Vagina (tissue), 2 donors: Measurements from ENCODE around the gene DSCAML1. TPM values are rescaled to one million over a fixed set of nuclear protein-coding genes. Genes with fewer than 3 reads are reported as not detected.

Source experiments
- DNase-seq, 2 donors: peaks; one replicate each; pipeline ENCODE4 v3.0.0-alpha.2; 2017; ENCODE audit errors: extremely low spot score in 2 of 2
- H3K27ac ChIP-seq: fragments of 200-600 bp; sonication (generic); one replicate; pipeline ENCODE4 v1.5.1; 2019
- H3K27me3 ChIP-seq: fragments of 200-600 bp; sonication (generic); one replicate; pipeline ENCODE4 v1.5.1; 2019
- H3K36me3 ChIP-seq, 2 donors: fragments of 200-600 bp; sonication (generic); one replicate each; pipeline ENCODE4 v1.5.1; 2017 to 2019
- H3K4me1 ChIP-seq: fragments of 200-600 bp; sonication (generic); one replicate; pipeline ENCODE4 v1.5.1; 2019
- H3K4me3 ChIP-seq, 2 donors: fragments of 200-600 bp; sonication (generic); 1 replicate in 1 of 2; 2 replicates in 1 of 2; pipeline ENCODE4 v1.5.1; 2016 to 2019
- H3K9me3 ChIP-seq: fragments of 200-600 bp; sonication (generic); one replicate; pipeline ENCODE4 v1.5.1; 2019
- CTCF ChIP-seq, 3 experiments: fragments of 450-650 bp in 2 of 3; fragments of 200-600 bp in 1 of 3; sonication (generic) in 1 of 3; IDR thresholded peaks; one replicate each; pipeline ENCODE4 v1.5.1; 2017 to 2019; ENCODE audit warnings: antibody characterized with exemption in 3 of 3, mild to moderate bottlenecking in 2 of 3, moderate library complexity in 2 of 3
- POLR2A ChIP-seq, 2 donors: fragments of 450-650 bp; IDR thresholded peaks; one replicate each; pipeline ENCODE4 v1.6.1; 2017; ENCODE audit warnings: antibody characterized with exemption in 2 of 2, mild to moderate bottlenecking in 2 of 2, moderate library complexity in 2 of 2
- POLR2AphosphoS5 ChIP-seq, 2 donors: sonication (generic); formaldehyde crosslinking; IDR thresholded peaks; one replicate each; pipeline ENCODE4 v1.9.0; 2017; ENCODE audit warnings: antibody characterized with exemption in 2 of 2, mild to moderate bottlenecking in 2 of 2, low read depth in 1 of 2; ENCODE audit not compliant: insufficient read depth in 1 of 2
- intact Hi-C: fragments of 100-400 bp; cut with DNase I; formaldehyde crosslinking; loops from one replicate; pipeline ENCODE4 v1.15.1; 2023
- total RNA-seq: library from RNA; depleted of rRNA; stranded (reverse); fragments of >200 nt; gene quantifications from one replicate; pipeline ENCODE4 v1.2.3, GENCODE V29; 2016

DSCAML1 gene
- total RNA-seq, 1 donor from 2014 or later, result 0.25 TPM

GRCh38 chr11:117834838-117835443 is 37.9 kb upstream of the DSCAML1 start:
- DNase-seq, result no peak
- Histone ChIP-seq H3K9me3 (no peaks in the 10 kb centered on the region), H3K27me3 (no peaks in the 10 kb centered on the region), H3K36me3 (no peaks in the 10 kb centered on the region), H3K4me3 (no peak overlapping the region), H3K27ac (no peak overlapping the region), H3K4me1 (peaks cover 14% of the 10 kb centered on the region)
- TF ChIP-seq POLR2AphosphoS5 (IDR thresholded peaks at IDR 0.05; ENCODE audit: insufficient read depth in 1 of 2, low read depth in 1 of 2) (no peak), POLR2A (IDR thresholded peaks at IDR 0.05) (no peak), CTCF (IDR thresholded peaks at IDR 0.05) (no peak)
- intact Hi-C loops, result no loop called here

GRCh38 chr11:117834068-117834810 is 37.2 kb upstream of the DSCAML1 start:
- DNase-seq, result no peak
- H3K4me1 ChIP-seq, result peaks cover 21% of the 10 kb centered on the region
- H3K27ac ChIP-seq, result no peak overlapping the region
- H3K36me3 ChIP-seq, result no peaks in the 10 kb centered on the region
- intact Hi-C loops, result no loop called here
- no peak overlapping the region for H3K4me3 ChIP-seq
- no peaks in the 10 kb centered on the region for H3K27me3 ChIP-seq
- TF ChIP-seq CTCF (IDR thresholded peaks at IDR 0.05) (no peak), POLR2AphosphoS5 (IDR thresholded peaks at IDR 0.05; ENCODE audit: insufficient read depth in 1 of 2, low read depth in 1 of 2) (no peak), POLR2A (IDR thresholded peaks at IDR 0.05) (no peak)
- H3K9me3 ChIP-seq, result no peaks in the 10 kb centered on the region

- H3K4me1 ChIP-seq, result peaks cover 29% of the 10 kb centered on the region
- no peaks in the 10 kb centered on the region for H3K9me3 ChIP-seq
- H3K27me3 ChIP-seq, result no peaks in the 10 kb centered on the region
- no peak overlapping the region for H3K4me3 ChIP-seq
- H3K27ac ChIP-seq, result no peak overlapping the region
- DNase-seq, result no peak
- intact Hi-C loops, result no loop called here
- no peaks in the 10 kb centered on the region for H3K36me3 ChIP-seq
- TF ChIP-seq POLR2AphosphoS5 (IDR thresholded peaks at IDR 0.05; ENCODE audit: insufficient read depth in 1 of 2, low read depth in 1 of 2) (no peak), POLR2A (IDR thresholded peaks at IDR 0.05) (no peak), CTCF (IDR thresholded peaks at IDR 0.05) (no peak)
Measured at GRCh38 chr11:117833401-117833891, 36.4 kb upstream of the DSCAML1 start.

- H3K27me3 ChIP-seq, result no peaks in the 10 kb centered on the region
- no peak for DNase-seq
Measured at GRCh38 chr11:117832511-117832910, 35.5 kb upstream of the DSCAML1 start.

More at GRCh38 chr11:117832511-117832910, 35.5 kb upstream of the DSCAML1 start:
- intact Hi-C loops, result no loop called here
- no peak overlapping the region for H3K4me3 ChIP-seq
- H3K4me1 ChIP-seq, result peaks cover 35% of the 10 kb centered on the region
- no peaks in the 10 kb centered on the region for H3K36me3 ChIP-seq
- H3K9me3 ChIP-seq, result no peaks in the 10 kb centered on the region
- no peak overlapping the region for H3K27ac ChIP-seq
- TF ChIP-seq CTCF (IDR thresholded peaks at IDR 0.05), result no peak
- TF ChIP-seq POLR2AphosphoS5 (IDR thresholded peaks at IDR 0.05; ENCODE audit: insufficient read depth in 1 of 2, low read depth in 1 of 2), result no peak
- TF ChIP-seq POLR2A (IDR thresholded peaks at IDR 0.05), result no peak
